Measurements from ENCODE around the gene RAD50.

The RAD50 gene

GRCh38 chr5:132692632-132692967 is 135.8 kb downstream of the RAD50 start:
- TF ChIP-seq, protein P1, sequence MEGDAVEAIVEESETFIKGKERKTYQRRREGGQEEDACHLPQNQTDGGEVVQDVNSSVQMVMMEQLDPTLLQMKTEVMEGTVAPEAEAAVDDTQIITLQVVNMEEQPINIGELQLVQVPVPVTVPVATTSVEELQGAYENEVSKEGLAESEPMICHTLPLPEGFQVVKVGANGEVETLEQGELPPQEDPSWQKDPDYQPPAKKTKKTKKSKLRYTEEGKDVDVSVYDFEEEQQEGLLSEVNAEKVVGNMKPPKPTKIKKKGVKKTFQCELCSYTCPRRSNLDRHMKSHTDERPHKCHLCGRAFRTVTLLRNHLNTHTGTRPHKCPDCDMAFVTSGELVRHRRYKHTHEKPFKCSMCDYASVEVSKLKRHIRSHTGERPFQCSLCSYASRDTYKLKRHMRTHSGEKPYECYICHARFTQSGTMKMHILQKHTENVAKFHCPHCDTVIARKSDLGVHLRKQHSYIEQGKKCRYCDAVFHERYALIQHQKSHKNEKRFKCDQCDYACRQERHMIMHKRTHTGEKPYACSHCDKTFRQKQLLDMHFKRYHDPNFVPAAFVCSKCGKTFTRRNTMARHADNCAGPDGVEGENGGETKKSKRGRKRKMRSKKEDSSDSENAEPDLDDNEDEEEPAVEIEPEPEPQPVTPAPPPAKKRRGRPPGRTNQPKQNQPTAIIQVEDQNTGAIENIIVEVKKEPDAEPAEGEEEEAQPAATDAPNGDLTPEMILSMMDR (conservative IDR thresholded peaks at IDR 0.05; ENCODE audit: low read depth, low read length) = no peak
- H3K4me3 ChIP-seq (ENCODE audit: low read depth, low read length) = no peak overlapping the region
- no peak for DNase-seq (ENCODE audit: low read depth)

Measured in choroid plexus epithelial cell (primary cell).